Measurements from ENCODE around the gene CAMK2A.

The CAMK2A gene

GRCh38 chr5:150277043-150277442 is 12.5 kb downstream of the CAMK2A start:
- no peak for DNase-seq

GRCh38 chr5:150274811-150275210 is 14.8 kb downstream of the CAMK2A start:
- DNase-seq: no peak

- no peak for DNase-seq
Observed at GRCh38 chr5:150272531-150272930, 17.0 kb downstream of the CAMK2A start.

GRCh38 chr5:150271923-150272322 is 17.6 kb downstream of the CAMK2A start:
- no peak for DNase-seq

- DNase-seq: no peak
Observed at GRCh38 chr5:150271296-150271692, 18.3 kb downstream of the CAMK2A start.

GRCh38 chr5:150270541-150271295 is 18.9 kb downstream of the CAMK2A start:
- no peak for DNase-seq

GRCh38 chr5:150266871-150267291 is 22.7 kb downstream of the CAMK2A start:
- no peak for DNase-seq

DNA sequence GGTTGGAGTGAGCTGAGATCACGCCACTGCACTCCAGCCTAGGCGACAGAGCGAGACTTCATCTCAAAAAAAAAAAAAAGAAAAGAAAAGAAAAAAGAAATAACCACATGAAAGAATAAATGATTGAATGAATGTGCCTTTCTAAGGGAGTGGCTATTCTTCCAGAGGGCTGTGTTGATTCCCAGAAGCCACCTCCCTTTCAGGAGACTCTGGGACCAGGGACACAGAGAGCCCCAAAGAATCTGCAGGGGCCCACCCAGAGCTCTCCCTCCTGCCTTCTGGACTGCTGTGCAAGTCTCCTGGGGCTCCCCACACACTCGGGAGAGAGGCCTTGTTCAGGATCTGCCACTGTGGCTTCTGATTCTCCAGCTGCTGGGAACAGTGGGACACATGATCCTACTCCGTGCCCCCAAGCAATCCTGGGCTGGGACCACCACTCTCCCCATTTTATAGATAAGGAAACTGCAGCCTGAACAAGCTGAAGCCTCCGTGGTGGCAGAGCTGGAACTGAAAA is 23.6 kb downstream of the CAMK2A start:
- DNase-seq: no peak

DNA sequence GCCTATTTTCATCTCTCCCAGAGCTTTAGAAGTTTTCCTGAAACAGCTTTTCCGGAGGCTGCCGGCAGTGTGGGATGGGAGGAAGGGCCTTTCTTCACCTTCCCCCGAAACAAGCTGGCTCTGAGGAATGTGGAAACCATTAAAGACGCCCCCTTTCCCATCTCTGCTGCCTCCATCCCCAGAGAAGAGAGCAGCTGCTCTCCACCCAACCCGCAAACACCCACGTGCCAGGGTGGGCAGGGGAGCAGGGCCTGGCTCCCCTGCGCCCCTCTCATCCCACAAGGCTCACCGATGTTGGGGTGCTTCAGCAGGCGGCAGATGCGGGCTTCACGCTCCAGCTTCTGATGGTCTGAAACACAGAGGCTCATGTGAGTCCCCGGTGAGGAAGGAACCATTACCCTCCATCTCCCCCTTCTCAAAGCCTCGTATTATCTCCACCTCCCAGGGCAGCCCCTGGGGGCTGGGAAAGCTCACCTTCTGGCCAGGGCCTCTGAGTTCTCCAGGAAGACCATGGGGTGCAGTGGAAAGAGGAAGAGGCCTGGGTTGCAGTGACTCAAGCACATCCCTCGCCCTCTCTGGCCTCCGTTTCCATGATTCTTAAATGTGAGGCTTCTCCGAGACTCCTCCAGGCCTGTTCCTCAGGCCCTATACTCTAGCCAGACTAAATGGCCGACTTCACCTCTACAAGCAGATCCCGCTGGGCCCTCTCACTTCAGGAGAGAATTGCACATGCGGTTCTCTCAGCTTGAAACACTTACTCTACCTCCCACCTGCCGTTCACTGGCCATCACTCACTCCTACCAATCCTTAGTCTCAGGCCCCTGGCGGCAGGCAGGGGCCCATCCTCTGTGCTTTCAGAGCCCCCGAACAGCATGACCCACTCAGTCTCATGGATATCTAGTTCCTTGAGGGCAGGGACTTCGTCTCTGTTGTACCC is 24.6 kb downstream of the CAMK2A start:
- DNase-seq: no peak

DNA sequence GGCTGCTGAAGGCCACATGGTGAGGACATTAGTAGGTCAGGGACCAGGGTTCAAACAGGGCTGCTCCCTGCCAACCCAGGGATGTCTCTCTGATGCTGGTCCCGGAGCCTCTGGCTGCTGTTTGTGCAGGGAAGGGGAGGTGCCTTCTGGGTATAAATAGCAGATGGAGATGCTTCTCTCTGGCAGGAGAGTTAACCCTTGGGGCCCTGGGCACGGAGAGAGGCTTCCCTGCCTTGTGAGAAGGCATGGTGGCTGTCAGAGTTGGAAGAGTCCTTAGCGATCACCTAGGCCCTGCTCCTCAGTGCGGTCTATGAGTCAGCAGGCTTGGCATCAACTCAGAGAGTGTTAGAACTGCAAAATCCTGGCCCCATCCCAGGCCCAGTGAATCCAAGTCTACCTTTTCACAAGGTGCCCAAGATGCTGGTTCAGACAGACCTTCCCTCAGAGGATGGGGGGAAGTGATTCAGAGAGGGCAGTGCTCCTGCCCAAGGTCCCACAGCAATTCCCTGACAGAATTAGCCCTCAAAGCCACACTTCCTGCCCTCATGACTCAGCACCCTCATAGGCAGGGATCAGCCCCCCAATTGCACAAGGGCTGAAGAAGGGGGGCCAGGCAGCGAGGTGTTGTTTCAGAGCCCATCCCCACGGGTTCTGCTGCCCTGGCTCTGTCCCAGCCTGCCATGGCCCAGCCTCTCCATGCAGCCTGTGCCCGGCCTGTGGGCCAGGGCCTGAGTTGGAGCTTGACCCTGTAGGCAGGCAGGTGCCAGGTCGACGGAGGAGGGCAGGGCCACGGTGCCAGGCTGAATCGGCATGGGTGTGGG is 25.6 kb downstream of the CAMK2A start:
- no peak for DNase-seq

GRCh38 chr5:150263375-150263775 is 26.2 kb downstream of the CAMK2A start:
- no peak for DNase-seq

- no peak for DNase-seq
Observed at GRCh38 chr5:150262502-150262901, 27.1 kb downstream of the CAMK2A start.

GRCh38 chr5:150261231-150261630 is 28.3 kb downstream of the CAMK2A start:
- DNase-seq: no peak

DNA sequence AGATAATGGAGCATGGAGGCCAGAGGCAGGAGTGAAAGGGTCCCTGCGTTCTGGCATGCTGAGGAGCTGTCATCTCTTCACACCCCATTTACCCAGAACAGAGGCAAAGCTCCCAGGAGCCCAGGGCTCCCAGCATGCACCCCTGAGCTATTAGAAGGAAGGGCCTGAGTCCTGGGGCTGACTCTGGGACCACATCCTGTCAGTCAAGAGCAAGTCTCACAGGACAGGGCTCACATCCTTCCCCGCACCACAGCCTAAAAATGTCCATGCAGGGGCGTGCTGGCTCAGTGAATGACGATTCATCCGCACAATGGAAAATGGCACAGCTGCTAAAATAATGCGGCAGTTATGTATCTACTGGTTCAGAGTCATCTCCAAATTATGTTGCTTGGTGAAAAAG is 31.4 kb downstream of the CAMK2A start:
- no peak for DNase-seq

- no peak for DNase-seq
Observed at GRCh38 chr5:150257424-150257823, 32.1 kb downstream of the CAMK2A start.

- DNase-seq: no peak
Observed at GRCh38 chr5:150256410-150257064, 33.0 kb downstream of the CAMK2A start.

GRCh38 chr5:150255659-150256409 is 33.7 kb downstream of the CAMK2A start:
- DNase-seq: no peak

DNA sequence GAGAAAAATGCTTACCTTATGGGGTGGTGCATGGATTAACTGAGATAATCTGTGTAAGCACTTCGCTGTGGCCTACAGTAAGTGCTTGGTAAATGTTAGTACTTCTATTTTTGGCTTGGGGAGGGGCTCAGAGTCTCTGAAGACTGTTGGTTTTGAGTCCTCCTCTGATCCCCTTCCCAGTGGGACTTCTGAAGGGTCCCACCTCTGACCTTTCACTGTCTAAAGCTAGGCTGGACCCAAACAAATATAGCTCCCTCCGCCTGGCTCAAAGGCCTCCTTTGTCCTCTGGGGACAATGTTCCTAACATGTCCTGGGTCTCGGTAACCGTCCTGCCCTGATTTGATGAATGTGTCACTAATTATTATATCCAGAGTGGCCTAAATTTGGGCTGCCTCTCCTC is 34.8 kb downstream of the CAMK2A start:
- DNase-seq: no peak

DNA sequence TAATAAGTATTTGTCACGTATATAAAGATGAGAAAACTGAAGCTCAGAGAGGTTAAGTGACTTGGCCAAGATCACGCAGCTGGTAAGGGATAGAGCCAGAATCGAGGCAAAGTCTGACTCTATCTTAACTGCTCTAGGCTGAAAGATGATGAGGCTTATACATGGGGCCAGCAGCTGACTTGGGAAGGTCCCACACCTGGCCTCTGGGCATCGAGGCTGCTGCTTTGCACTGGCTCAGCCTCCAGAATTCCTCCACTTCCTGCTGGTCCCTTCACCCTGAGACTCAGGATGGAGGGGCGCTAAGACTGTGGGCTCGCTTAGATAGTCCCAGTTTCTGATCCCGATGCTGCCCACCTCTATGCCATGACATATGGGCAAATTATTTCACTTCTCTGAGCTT is 35.2 kb downstream of the CAMK2A start:
- no peak for DNase-seq

DNA sequence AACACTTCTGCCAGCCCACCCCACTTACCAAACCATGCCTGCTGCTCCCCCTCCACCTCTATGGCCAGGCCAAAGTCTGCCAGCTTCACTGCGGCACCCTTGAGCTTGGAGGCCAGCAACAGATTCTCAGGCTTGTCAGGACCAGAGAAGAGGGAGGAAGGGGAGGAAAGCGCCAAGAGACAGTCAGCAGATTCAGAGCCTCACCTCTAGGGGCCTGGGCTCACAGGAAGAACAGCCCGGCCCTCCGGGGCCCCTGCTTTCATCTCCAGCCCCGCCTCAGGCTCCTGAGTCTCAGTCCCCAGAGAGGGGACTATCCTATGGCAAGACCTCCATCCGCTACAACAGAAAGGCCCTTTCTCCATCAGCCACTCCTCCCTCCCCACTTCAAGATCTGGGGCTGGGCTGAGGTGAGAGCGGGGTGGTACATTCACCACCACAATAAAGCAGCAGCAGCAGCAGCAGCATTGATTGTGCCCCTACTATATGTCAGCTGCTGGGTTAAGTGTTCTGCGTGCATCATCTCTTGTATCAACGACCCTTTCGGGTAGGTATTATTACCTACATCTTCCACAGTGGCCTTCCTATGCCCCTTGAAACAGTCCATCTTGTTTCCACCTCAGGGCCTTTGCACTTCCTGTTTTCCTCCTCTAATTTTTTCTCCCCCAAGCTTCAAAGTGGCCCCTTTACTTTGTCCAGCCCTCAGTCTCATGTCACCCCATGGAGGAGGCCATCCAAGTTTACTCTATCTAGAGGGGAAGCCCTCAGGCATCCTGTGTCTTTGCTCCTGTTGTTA is 36.0 kb downstream of the CAMK2A start:
- no peak for DNase-seq

- no peak for DNase-seq
Observed at GRCh38 chr5:150252489-150252888, 37.1 kb downstream of the CAMK2A start.

All from stimulated activated naive CD4-positive, alpha-beta T cell (primary cell).